Smooth muscle cell of the brain vasculature (primary cell): ENCODE results near the gene P4HTM.

Source experiments
- DNase-seq: peaks from one replicate; pipeline ENCODE4 v3.0.0-alpha.2; 2012; ENCODE audit warnings: low read depth, low spot score

Gene P4HTM

GRCh38 chr3:48989796-48990635 is at the start of gene P4HTM:
P4HTM (plus strand) TSS chr3:48990241; CDS start chr3:48990257, 16 bp downstream.
- DNase-seq, result peak; percentile 76

- DNase-seq, result no peak
Observed at GRCh38 chr3:48945432-48945831, 44.6 kb upstream of the P4HTM start.

- no peak for DNase-seq
Observed at GRCh38 chr3:48945891-48946549, 44.0 kb upstream of the P4HTM start.

- no peak for DNase-seq
Observed at GRCh38 chr3:48949376-48949717, 40.7 kb upstream of the P4HTM start.

- DNase-seq, result no peak
Observed at GRCh38 chr3:48950051-48950450, 40.0 kb upstream of the P4HTM start.

GRCh38 chr3:48951764-48952163 is 38.3 kb upstream of the P4HTM start:
- no peak for DNase-seq

- no peak for DNase-seq
Observed at GRCh38 chr3:48952510-48953118, 37.4 kb upstream of the P4HTM start.

GRCh38 chr3:48957006-48957705 is 32.9 kb upstream of the P4HTM start:
- DNase-seq, result no peak

GRCh38 chr3:48960841-48961413 is 29.1 kb upstream of the P4HTM start:
- DNase-seq, result no peak

- DNase-seq, result no peak
Observed at GRCh38 chr3:48962340-48962739, 27.7 kb upstream of the P4HTM start.

GRCh38 chr3:48962939-48963338 is 27.1 kb upstream of the P4HTM start:
- DNase-seq, result no peak

GRCh38 chr3:48963591-48963990 is 26.4 kb upstream of the P4HTM start:
- DNase-seq, result no peak

- DNase-seq, result no peak
Observed at GRCh38 chr3:48966367-48966766, 23.7 kb upstream of the P4HTM start.

GRCh38 chr3:48966876-48967361 is 23.1 kb upstream of the P4HTM start:
- DNase-seq, result no peak

- DNase-seq, result no peak
Observed at GRCh38 chr3:48970586-48970985, 19.5 kb upstream of the P4HTM start.

GRCh38 chr3:48974076-48974864 is 15.8 kb upstream of the P4HTM start:
- no peak for DNase-seq

GRCh38 chr3:48979451-48979850 is 10.6 kb upstream of the P4HTM start:
- DNase-seq, result no peak

GRCh38 chr3:48980295-48980694 is 9.7 kb upstream of the P4HTM start:
- DNase-seq, result no peak

- no peak for DNase-seq
Observed at GRCh38 chr3:48982016-48982415, 8.0 kb upstream of the P4HTM start.

- no peak for DNase-seq
Observed at GRCh38 chr3:48982686-48983085, 7.4 kb upstream of the P4HTM start.

- no peak for DNase-seq
Observed at GRCh38 chr3:48983096-48983495, 6.9 kb upstream of the P4HTM start.
